Astrocyte (in vitro differentiated cells and primary cell): ENCODE results near the gene POU2F3. TPM values are rescaled to one million over a fixed set of nuclear protein-coding genes. Genes with fewer than 3 reads are reported as not detected.

Source experiments
- DNase-seq: peaks from one replicate; pipeline ENCODE4 v3.0.0-alpha.2; 2010; ENCODE audit warnings: low read depth
- FAIRE-seq: peaks from 2 replicates; lab custom pipeline; 2011; peaks lifted over from hg19 to GRCh38; lab: Jason Lieb, UNC
- H2AFZ ChIP-seq: 2 replicates; pipeline ENCODE4 v1.6.0; 2012; ENCODE audit warnings: low read depth, low read length, inconsistent platforms
- H3K27ac ChIP-seq: 2 replicates; pipeline ENCODE4 v1.5.1; 2011; ENCODE audit warnings: low read depth, low read length, inconsistent platforms
- H3K27me3 ChIP-seq: 2 replicates; pipeline ENCODE4 v1.6.0; 2011; ENCODE audit warnings: low read length, inconsistent platforms; ENCODE audit not compliant: insufficient read depth
- H3K36me3 ChIP-seq: 2 replicates; pipeline ENCODE4 v1.5.1; 2011; ENCODE audit warnings: low read length, inconsistent platforms; ENCODE audit not compliant: insufficient read depth
- H3K4me1 ChIP-seq: 2 replicates; pipeline ENCODE4 v1.5.1; 2011; ENCODE audit warnings: low read length, inconsistent platforms; ENCODE audit not compliant: insufficient read depth
- H3K4me2 ChIP-seq: 2 replicates; pipeline ENCODE4 v1.6.0; 2012; ENCODE audit warnings: low read length, inconsistent platforms
- H3K4me3 ChIP-seq: 2 replicates; pipeline ENCODE4 v1.5.1; 2011; ENCODE audit warnings: low read depth, mild to moderate bottlenecking, low read length, inconsistent platforms; ENCODE audit not compliant: insufficient read depth
- H3K79me2 ChIP-seq: 2 replicates; pipeline ENCODE4 v1.6.0; 2012; ENCODE audit warnings: mild to moderate bottlenecking, low read length, inconsistent platforms; ENCODE audit not compliant: insufficient read depth
- H3K9ac ChIP-seq: 2 replicates; pipeline ENCODE4 v1.6.0; 2012; ENCODE audit warnings: mild to moderate bottlenecking, low read length, inconsistent platforms
- H3K9me3 ChIP-seq: 2 replicates; pipeline ENCODE4 v1.5.1; 2012; ENCODE audit warnings: low read depth, mild to moderate bottlenecking, low read length, inconsistent platforms; ENCODE audit not compliant: insufficient read depth
- H4K20me1 ChIP-seq: 2 replicates; pipeline ENCODE4 v1.6.0; 2012; ENCODE audit warnings: low read length, inconsistent platforms; ENCODE audit not compliant: insufficient read depth
- H3K27ac Mint-ChIP-seq: one replicate; pipeline ENCODE4 v1.8.0; 2021; ENCODE audit warnings: mild to moderate bottlenecking, mixed read lengths; ENCODE audit not compliant: unreplicated experiment
- H3K27me3 Mint-ChIP-seq: one replicate; pipeline ENCODE4 v1.8.0; 2021; ENCODE audit warnings: low read depth, mixed read lengths; ENCODE audit not compliant: unreplicated experiment
- H3K36me3 Mint-ChIP-seq: one replicate; pipeline ENCODE4 v1.8.0; 2021; ENCODE audit warnings: low read depth, mixed read lengths; ENCODE audit not compliant: unreplicated experiment
- H3K4me1 Mint-ChIP-seq: one replicate; pipeline ENCODE4 v1.8.0; 2021; ENCODE audit warnings: low read depth, mixed read lengths; ENCODE audit not compliant: unreplicated experiment
- H3K4me3 Mint-ChIP-seq: one replicate; pipeline ENCODE4 v1.8.0; 2021; ENCODE audit warnings: mild to moderate bottlenecking, moderate library complexity, mixed read lengths; ENCODE audit not compliant: unreplicated experiment
- H3K9me3 Mint-ChIP-seq: one replicate; pipeline ENCODE4 v1.8.0; 2021; ENCODE audit warnings: mild to moderate bottlenecking, mixed read lengths; ENCODE audit not compliant: unreplicated experiment
- EZH2 ChIP-seq: IDR thresholded peaks from 2 replicates; pipeline ENCODE4 v1.6.1; 2012; ENCODE audit warnings: mild to moderate bottlenecking, low read length, inconsistent platforms; ENCODE audit not compliant: insufficient read depth
- total RNA-seq: library from RNA; stranded (reverse); gene quantifications from 2 replicates; pipeline ENCODE4 v1.2.1, GENCODE V29; 2021
- TF ChIP-seq, protein P1 (sequence below): IDR thresholded peaks from 2 replicates; pipeline ENCODE4 v1.5.1; 2011; ENCODE audit warnings: low read depth, mild to moderate bottlenecking, inconsistent platforms, low read length, moderate library complexity; ENCODE audit not compliant: insufficient read depth

Gene POU2F3
- total RNA-seq, 1 donor from 2014 or later, result 0.20 TPM

DNA sequence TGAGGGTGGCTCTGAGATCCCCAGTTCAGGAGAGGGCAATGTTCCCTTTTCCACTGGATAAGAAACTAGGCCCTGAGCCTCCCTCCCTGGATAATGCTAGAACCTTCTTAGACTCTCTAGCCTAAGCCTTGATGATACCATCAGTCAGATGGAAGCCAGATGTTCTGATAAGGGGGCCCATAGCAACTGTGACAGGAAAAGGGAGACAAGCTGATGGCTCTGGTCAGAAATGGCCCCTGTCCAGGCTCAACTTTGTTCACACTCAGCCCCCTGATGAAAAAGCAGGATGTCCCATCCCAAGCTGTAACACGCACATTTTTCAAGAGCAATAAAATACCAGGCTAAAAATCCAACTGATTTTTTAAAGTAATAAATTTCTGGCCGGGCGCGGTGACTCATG lies 36.3 kb upstream of the POU2F3 start:
- no peaks in the 10 kb centered on the region for H4K20me1 ChIP-seq

DNA sequence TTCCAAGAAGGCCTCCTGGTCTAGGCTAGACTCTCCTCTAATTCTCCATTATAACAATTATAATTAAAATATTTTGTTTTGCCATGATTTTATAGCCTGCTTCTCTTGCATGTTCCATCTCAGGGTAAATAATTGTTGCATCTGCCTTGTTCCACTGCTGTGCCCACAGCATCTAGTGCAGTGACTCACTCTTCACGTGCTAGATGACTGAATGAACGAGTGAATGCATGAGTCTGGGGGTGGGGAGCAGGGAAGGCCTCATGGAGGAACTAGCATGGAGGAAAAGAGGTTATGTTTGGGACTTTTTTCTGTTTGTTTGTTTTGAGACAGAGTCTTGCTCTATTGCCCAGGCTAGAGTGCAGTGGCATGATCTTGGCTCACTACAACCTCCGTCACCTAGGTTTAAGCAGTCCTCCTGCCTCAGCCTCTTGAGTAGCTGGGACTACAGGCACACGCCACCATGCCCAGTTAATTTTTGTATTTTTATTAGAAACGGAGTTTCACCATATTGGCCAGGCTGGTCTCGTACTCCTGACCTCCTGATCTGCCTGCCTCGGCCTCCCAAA lies 34.3 kb upstream of the POU2F3 start:
- Histone ChIP-seq H3K27me3 (no peaks in the 10 kb centered on the region), H3K4me1 (peaks cover 24% of the 10 kb centered on the region), H3K9me3 (no peaks in the 10 kb centered on the region), H2AFZ (no peak overlapping the region), H4K20me1 (no peaks in the 10 kb centered on the region), H3K36me3 (no peaks in the 10 kb centered on the region), H3K27ac (no peak overlapping the region), H3K9ac (no peak overlapping the region), H3K79me2 (no peaks in the 10 kb centered on the region), H3K4me3 (no peak overlapping the region), H3K4me2 (no peak overlapping the region)
- H3K4me3 Mint-ChIP-seq, result no peak overlapping the region
- no peak for FAIRE-seq
- H3K36me3 Mint-ChIP-seq, result no peaks in the 10 kb centered on the region
- H3K4me1 Mint-ChIP-seq, result peaks cover 14% of the 10 kb centered on the region
- H3K9me3 Mint-ChIP-seq, result peaks cover 1% of the 10 kb centered on the region
- DNase-seq, result peak; percentile 56
- TF ChIP-seq, protein P1, sequence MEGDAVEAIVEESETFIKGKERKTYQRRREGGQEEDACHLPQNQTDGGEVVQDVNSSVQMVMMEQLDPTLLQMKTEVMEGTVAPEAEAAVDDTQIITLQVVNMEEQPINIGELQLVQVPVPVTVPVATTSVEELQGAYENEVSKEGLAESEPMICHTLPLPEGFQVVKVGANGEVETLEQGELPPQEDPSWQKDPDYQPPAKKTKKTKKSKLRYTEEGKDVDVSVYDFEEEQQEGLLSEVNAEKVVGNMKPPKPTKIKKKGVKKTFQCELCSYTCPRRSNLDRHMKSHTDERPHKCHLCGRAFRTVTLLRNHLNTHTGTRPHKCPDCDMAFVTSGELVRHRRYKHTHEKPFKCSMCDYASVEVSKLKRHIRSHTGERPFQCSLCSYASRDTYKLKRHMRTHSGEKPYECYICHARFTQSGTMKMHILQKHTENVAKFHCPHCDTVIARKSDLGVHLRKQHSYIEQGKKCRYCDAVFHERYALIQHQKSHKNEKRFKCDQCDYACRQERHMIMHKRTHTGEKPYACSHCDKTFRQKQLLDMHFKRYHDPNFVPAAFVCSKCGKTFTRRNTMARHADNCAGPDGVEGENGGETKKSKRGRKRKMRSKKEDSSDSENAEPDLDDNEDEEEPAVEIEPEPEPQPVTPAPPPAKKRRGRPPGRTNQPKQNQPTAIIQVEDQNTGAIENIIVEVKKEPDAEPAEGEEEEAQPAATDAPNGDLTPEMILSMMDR, result no peak
- TF ChIP-seq EZH2, result no peak
- H3K27me3 Mint-ChIP-seq, result peaks cover 32% of the 10 kb centered on the region
- H3K27ac Mint-ChIP-seq, result no peak overlapping the region

More for the DNA sequence above, 36.3 kb upstream of the POU2F3 start:
- H3K27me3 Mint-ChIP-seq, result peaks cover 46% of the 10 kb centered on the region
- Histone ChIP-seq H3K9me3 (no peaks in the 10 kb centered on the region), H3K79me2 (no peaks in the 10 kb centered on the region), H3K9ac (no peak overlapping the region), H3K36me3 (no peaks in the 10 kb centered on the region), H3K4me1 (peaks cover 10% of the 10 kb centered on the region), H3K4me2 (no peak overlapping the region), H3K27me3 (no peaks in the 10 kb centered on the region), H3K4me3 (no peak overlapping the region), H2AFZ (no peak overlapping the region), H3K27ac (no peak overlapping the region)
- FAIRE-seq (no peak), DNase-seq (no peak)
- TF ChIP-seq EZH2, result no peak
- TF ChIP-seq, protein P1, result no peak
- peaks cover 3% of the 10 kb centered on the region for H3K9me3 Mint-ChIP-seq
- H3K27ac Mint-ChIP-seq, result no peak overlapping the region
- H3K4me1 Mint-ChIP-seq, result peaks cover 7% of the 10 kb centered on the region
- no peak overlapping the region for H3K4me3 Mint-ChIP-seq
- no peaks in the 10 kb centered on the region for H3K36me3 Mint-ChIP-seq

DNA sequence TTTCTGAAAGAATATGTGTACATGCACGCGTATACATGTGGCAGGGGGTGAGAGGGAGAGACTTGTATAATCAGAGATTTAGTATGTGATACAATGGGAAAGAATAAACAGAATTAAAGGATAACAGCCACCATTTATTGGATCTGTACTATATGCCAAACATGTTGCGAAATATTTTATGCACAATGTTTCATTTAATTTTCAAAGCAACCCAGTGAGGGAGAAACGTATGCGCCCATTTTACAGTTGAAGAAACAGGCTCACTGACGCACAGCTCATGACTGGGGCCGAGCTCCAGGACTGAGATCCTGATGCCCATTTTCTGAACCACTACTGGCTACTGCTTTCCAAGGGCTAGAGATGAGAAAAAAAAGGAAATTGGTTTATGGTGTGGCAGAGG lies 32.4 kb upstream of the POU2F3 start:
- Histone ChIP-seq H2AFZ (no peak overlapping the region), H3K36me3 (no peaks in the 10 kb centered on the region), H3K4me1 (peaks cover 32% of the 10 kb centered on the region), H3K4me3 (no peak overlapping the region), H3K9me3 (no peaks in the 10 kb centered on the region), H4K20me1 (peaks cover 9% of the 10 kb centered on the region), H3K9ac (no peak overlapping the region), H3K79me2 (peaks cover 13% of the 10 kb centered on the region), H3K27me3 (no peaks in the 10 kb centered on the region), H3K27ac (no peak overlapping the region), H3K4me2 (no peak overlapping the region)
- Mint-ChIP-seq H3K27me3 (peaks cover 25% of the 10 kb centered on the region), H3K36me3 (no peaks in the 10 kb centered on the region), H3K4me3 (no peak overlapping the region), H3K9me3 (no peaks in the 10 kb centered on the region), H3K4me1 (peaks cover 19% of the 10 kb centered on the region), H3K27ac (no peak overlapping the region)
- TF ChIP-seq EZH2, result no peak
- TF ChIP-seq, protein P1, result no peak
- FAIRE-seq (no peak), DNase-seq (no peak)
